ENCODE data around the gene KLLN.
"Not testable (repeated sequence)": the region's sequence is repeated elsewhere in the genome, so short reads cannot be mapped to it uniquely, and the experiment has no call there.

The KLLN gene

GRCh38 chr10:87869773-87870551 lies 6.6 kb upstream of the KLLN start:
- DNase-seq (ENCODE audit: insufficient read length, low spot score) (no peak), FAIRE-seq (no peak)
- TF ChIP-seq CTCF (IDR thresholded peaks at IDR 0.05; ENCODE audit: insufficient read depth, missing control alignments): no peak

- FAIRE-seq; DNase-seq (ENCODE audit: insufficient read length, low spot score): not testable (repeated sequence)
These were observed 5.8 kb upstream of the KLLN start for GRCh38 chr10:87869139-87869538.

- FAIRE-seq (peak; percentile 6), DNase-seq (ENCODE audit: insufficient read length, low spot score) (no peak)
- TF ChIP-seq CTCF (IDR thresholded peaks at IDR 0.05; ENCODE audit: insufficient read depth, missing control alignments): no peak
These were observed 4.9 kb upstream of the KLLN start for GRCh38 chr10:87868277-87868676.

- DNase-seq (ENCODE audit: insufficient read length, low spot score): no peak
- no peak for FAIRE-seq
- no peak for TF ChIP-seq CTCF (IDR thresholded peaks at IDR 0.05; ENCODE audit: insufficient read depth, missing control alignments)
These were observed 4.1 kb upstream of the KLLN start for GRCh38 chr10:87867453-87867852.

GRCh38 chr10:87866412-87866974 lies 3.2 kb upstream of the KLLN start:
- FAIRE-seq: no peak
- DNase-seq (ENCODE audit: insufficient read length, low spot score): no peak
- TF ChIP-seq CTCF (IDR thresholded peaks at IDR 0.05; ENCODE audit: insufficient read depth, missing control alignments): no peak

GRCh38 chr10:87865241-87865881 lies 2.0 kb upstream of the KLLN start:
- DNase-seq (ENCODE audit: insufficient read length, low spot score) (no peak), FAIRE-seq (no peak)
- TF ChIP-seq CTCF (IDR thresholded peaks at IDR 0.05; ENCODE audit: insufficient read depth, missing control alignments): no peak

- TF ChIP-seq CTCF (IDR thresholded peaks at IDR 0.05; ENCODE audit: insufficient read depth, missing control alignments): no peak
- no peak for FAIRE-seq
- no peak for DNase-seq (ENCODE audit: insufficient read length, low spot score)
These were observed 1.2 kb upstream of the KLLN start for GRCh38 chr10:87864496-87865059.

GRCh38 chr10:87863951-87864495 lies 690 bp upstream of the KLLN start:
- DNase-seq (ENCODE audit: insufficient read length, low spot score); FAIRE-seq: not testable (repeated sequence)

All from D721Med (cell line).